H9 (cell line): ENCODE data around the gene KCNK16. TPM values are rescaled to one million over a fixed set of nuclear protein-coding genes. Genes with fewer than 3 reads are reported as not detected.

Source experiments
- DNase-seq: peaks from one replicate; pipeline ENCODE4 v3.0.0-alpha.2; 2017
- H2AFZ ChIP-seq: one replicate; pipeline ENCODE4 v1.6.1; 2013; ENCODE audit warnings: mild to moderate bottlenecking, low read length, control low read depth, moderate library complexity
- H2AK5ac ChIP-seq: 2 replicates; pipeline ENCODE4 v1.6.1; 2013; ENCODE audit warnings: low read length, control low read depth, mixed read lengths; ENCODE audit not compliant: insufficient read length
- H2BK120ac ChIP-seq: one replicate; pipeline ENCODE4 v1.6.1; 2013; ENCODE audit warnings: low read depth, mild to moderate bottlenecking, low read length, control low read depth, inconsistent platforms; ENCODE audit not compliant: poor library complexity, severe bottlenecking
- H2BK12ac ChIP-seq: 2 replicates; pipeline ENCODE4 v1.6.1; 2013; ENCODE audit warnings: low read length, control low read depth, mixed read lengths, low read depth; ENCODE audit not compliant: insufficient read length
- H2BK15ac ChIP-seq: 2 replicates; pipeline ENCODE4 v1.6.1; 2013; ENCODE audit warnings: low read depth, low read length, control low read depth
- H2BK20ac ChIP-seq: one replicate; pipeline ENCODE4 v1.6.1; 2013; ENCODE audit warnings: low read depth, mild to moderate bottlenecking, low read length, control low read depth, inconsistent platforms; ENCODE audit not compliant: poor library complexity, severe bottlenecking
- H2BK5ac ChIP-seq: 2 replicates; pipeline ENCODE4 v1.6.1; 2013; ENCODE audit warnings: low read length, control low read depth, mixed read lengths; ENCODE audit not compliant: insufficient read length
- H3K14ac ChIP-seq: 2 replicates; pipeline ENCODE4 v1.6.1; 2013; ENCODE audit warnings: low read length, control low read depth; ENCODE audit not compliant: insufficient read depth
- H3K18ac ChIP-seq: 2 replicates; pipeline ENCODE4 v1.6.1; 2013; ENCODE audit warnings: low read depth, mild to moderate bottlenecking, mixed read lengths, low read length, control low read depth; ENCODE audit not compliant: insufficient read length
- H3K23ac ChIP-seq: 2 replicates; pipeline ENCODE4 v1.6.1; 2013; ENCODE audit warnings: low read length, control low read depth, mixed read lengths, low read depth; ENCODE audit not compliant: insufficient read length
- H3K23me2 ChIP-seq: 2 replicates; pipeline ENCODE4 v1.6.1; 2013; ENCODE audit warnings: low read depth, mild to moderate bottlenecking, mixed read lengths, low read length, control low read depth; ENCODE audit not compliant: insufficient read length, poor library complexity, severe bottlenecking
- H3K27ac ChIP-seq: 2 replicates; pipeline ENCODE4 v1.5.1; 2013; ENCODE audit warnings: low read length, control low read depth, mixed read lengths, low read depth; ENCODE audit not compliant: insufficient read length
- H3K27me3 ChIP-seq: 2 replicates; pipeline ENCODE4 v1.6.1; 2013; ENCODE audit warnings: low read length, control low read depth, inconsistent platforms; ENCODE audit not compliant: insufficient read depth
- H3K4ac ChIP-seq: 2 replicates; pipeline ENCODE4 v1.6.1; 2013; ENCODE audit warnings: low read depth, mild to moderate bottlenecking, control low read depth, inconsistent platforms, low read length, moderate library complexity
- H3K4me1 ChIP-seq: 2 replicates; pipeline ENCODE4 v1.6.1; 2013; ENCODE audit warnings: low read length, control low read depth, inconsistent platforms; ENCODE audit not compliant: insufficient read depth
- H3K4me2 ChIP-seq: 2 replicates; pipeline ENCODE4 v1.6.1; 2013; ENCODE audit warnings: low read length, control low read depth, mixed read lengths; ENCODE audit not compliant: insufficient read length, insufficient read depth
- H3K56ac ChIP-seq: 2 replicates; pipeline ENCODE4 v1.6.1; 2013; ENCODE audit warnings: low read depth, mild to moderate bottlenecking, mixed read lengths, low read length, control low read depth; ENCODE audit not compliant: insufficient read length
- H3K79me1 ChIP-seq: 2 replicates; pipeline ENCODE4 v1.6.1; 2013; ENCODE audit warnings: low read depth, mild to moderate bottlenecking, moderate library complexity, low read length, control low read depth, inconsistent platforms; ENCODE audit not compliant: insufficient read depth, poor library complexity, severe bottlenecking
- H3K79me2 ChIP-seq: 2 replicates; pipeline ENCODE4 v1.6.1; 2013; ENCODE audit warnings: low read length, control low read depth, inconsistent platforms; ENCODE audit not compliant: insufficient read depth
- H3K9ac ChIP-seq: 2 replicates; pipeline ENCODE4 v1.6.1; 2013; ENCODE audit warnings: low read length, control low read depth, mixed read lengths; ENCODE audit not compliant: insufficient read length; ENCODE audit errors: extremely low read depth
- H3K9me3 ChIP-seq: one replicate; pipeline ENCODE4 v1.6.1; 2013; ENCODE audit warnings: low read depth, low read length, inconsistent platforms; ENCODE audit not compliant: control insufficient read depth
- H3T11ph ChIP-seq: one replicate; pipeline ENCODE4 v1.6.1; 2013; ENCODE audit warnings: mild to moderate bottlenecking, low read length, control low read depth, inconsistent platforms
- H4K20me1 ChIP-seq: one replicate; pipeline ENCODE4 v1.6.1; 2013; ENCODE audit not compliant: control insufficient read depth, insufficient read length, insufficient read depth
- H4K5ac ChIP-seq: 2 replicates; pipeline ENCODE4 v1.6.1; 2013; ENCODE audit warnings: low read depth, mild to moderate bottlenecking, mixed read lengths, low read length, control low read depth; ENCODE audit not compliant: insufficient read length
- H4K8ac ChIP-seq: replicated peaks from 2 replicates; pipeline ENCODE4 v1.6.1; 2013; ENCODE audit warnings: low read length, control low read depth, mixed read lengths, low read depth; ENCODE audit not compliant: insufficient read length
- H4K91ac ChIP-seq: 2 replicates; pipeline ENCODE4 v1.6.1; 2013; ENCODE audit warnings: low read depth, mild to moderate bottlenecking, moderate library complexity, mixed read lengths, low read length, control low read depth; ENCODE audit not compliant: insufficient read length
- H3K27ac Mint-ChIP-seq, 3 experiments: 2 replicates in 2 of 3; 3 replicates in 1 of 3; pipeline ENCODE4 v1.8.0; 2020 to 2021; ENCODE audit warnings: mixed read lengths in 3 of 3, mild to moderate bottlenecking in 1 of 3, moderate library complexity in 1 of 3
- H3K27me3 Mint-ChIP-seq: 2 replicates; pipeline ENCODE4 v1.8.0; 2021; ENCODE audit warnings: low read depth, mild to moderate bottlenecking, moderate library complexity, mixed read lengths
- H3K36me3 Mint-ChIP-seq, 3 experiments: 2 replicates in 2 of 3; 3 replicates in 1 of 3; pipeline ENCODE4 v1.8.0; 2020 to 2021; ENCODE audit warnings: low read depth in 3 of 3, mixed read lengths in 3 of 3; ENCODE audit not compliant: insufficient read depth in 1 of 3
- H3K4me1 Mint-ChIP-seq, 2 experiments: 2 replicates each; pipeline ENCODE4 v1.8.0; 2020; ENCODE audit warnings: mixed read lengths in 2 of 2
- H3K4me3 Mint-ChIP-seq, 2 experiments: 2 replicates in 1 of 2; 3 replicates in 1 of 2; pipeline ENCODE4 v1.8.0; 2020 to 2021; ENCODE audit warnings: mild to moderate bottlenecking in 2 of 2, mixed read lengths in 2 of 2, moderate library complexity in 1 of 2
- H3K9me3 Mint-ChIP-seq, 2 experiments: 2 replicates in 1 of 2; 3 replicates in 1 of 2; pipeline ENCODE4 v1.8.0; 2020; ENCODE audit warnings: mild to moderate bottlenecking in 2 of 2, mixed read lengths in 2 of 2, moderate library complexity in 1 of 2
- WGBS: extraction: QIAGEN DNeasy Blood & Tissue Kit; methylation state at CpG from one replicate; pipeline ENCODE4 v1.1.7; 2013; ENCODE audit warnings: missing lambda C conversion rate, low lambda C conversion rate, mixed read lengths; ENCODE audit not compliant: insufficient read length; ENCODE audit errors: extremely low coverage; 5-methylcytosine and 5-hydroxymethylcytosine counted together
- total RNA-seq: library from RNA; stranded (reverse); gene quantifications from 2 replicates; pipeline ENCODE4 v1.2.1, GENCODE V29; 2021
- TF ChIP-seq, protein P1 (sequence below): fragments of 200-600 bp; sonication (generic); conservative IDR thresholded peaks from 3 replicates; pipeline ENCODE4 v1.8.0; 2021; ENCODE audit warnings: antibody characterized with exemption, mild to moderate bottlenecking

The KCNK16 gene
- total RNA-seq, 1 experiment from 2014 or later, result not detected

DNA sequence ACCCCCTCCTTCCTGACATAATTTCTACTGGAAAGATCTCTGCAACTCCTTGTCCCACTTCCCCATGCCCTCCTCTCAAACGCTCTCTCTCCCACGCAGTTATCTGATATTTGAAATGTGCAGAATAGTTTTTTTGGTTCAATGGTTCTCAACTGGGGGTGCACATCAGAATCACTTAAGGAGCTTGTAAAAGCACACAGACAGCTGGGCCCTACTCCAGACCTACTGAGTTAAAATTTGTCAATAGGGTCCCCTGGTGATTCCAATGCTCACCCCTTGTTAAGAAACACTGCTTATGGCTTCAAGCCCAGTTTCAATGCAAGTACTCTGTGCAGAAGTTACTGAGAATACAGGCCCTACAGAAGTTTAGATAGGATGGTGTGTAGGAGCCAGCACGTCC is 45.2 kb upstream of the KCNK16 start:
- no peak overlapping the region for H3K4me3 Mint-ChIP-seq
- H3K56ac ChIP-seq, result no peak overlapping the region
- DNase-seq, result no peak
- H2AK5ac ChIP-seq, result no peak overlapping the region
- H2BK12ac ChIP-seq, result no peak overlapping the region
- H2BK20ac ChIP-seq, result no peak overlapping the region
- WGBS, result no CpG with 5 or more reads among the region's 3 CpGs
- peaks cover 3 to 4% of the 10 kb centered on the region in 2 experiments; a peak in 3 of 5 replicates for H3K9me3 Mint-ChIP-seq
- H3K27me3 Mint-ChIP-seq, result peaks cover 2% of the 10 kb centered on the region
- H3K18ac ChIP-seq, result no peak overlapping the region
- no peak overlapping the region for H2BK15ac ChIP-seq
- H3K27ac ChIP-seq, result no peak overlapping the region
- peaks cover 0 to 5% (median 0%) of the 10 kb centered on the region in 3 experiments; a peak in 1 of 7 replicates for H3K36me3 Mint-ChIP-seq
- H3T11ph ChIP-seq, result no peak overlapping the region
- H3K27ac Mint-ChIP-seq, result no peak overlapping the region
- H3K23me2 ChIP-seq, result no peaks in the 10 kb centered on the region
- no peaks in the 10 kb centered on the region for H3K79me2 ChIP-seq
- no peak overlapping the region for H3K9ac ChIP-seq
- H4K5ac ChIP-seq, result no peak overlapping the region
- no peaks in the 10 kb centered on the region for H3K79me1 ChIP-seq
- H3K23ac ChIP-seq, result no peak overlapping the region
- H2BK5ac ChIP-seq, result no peak overlapping the region
- H3K14ac ChIP-seq, result no peak overlapping the region
- H4K91ac ChIP-seq, result no peak overlapping the region
- no peaks in the 10 kb centered on the region for H3K9me3 ChIP-seq
- TF ChIP-seq, protein P1, sequence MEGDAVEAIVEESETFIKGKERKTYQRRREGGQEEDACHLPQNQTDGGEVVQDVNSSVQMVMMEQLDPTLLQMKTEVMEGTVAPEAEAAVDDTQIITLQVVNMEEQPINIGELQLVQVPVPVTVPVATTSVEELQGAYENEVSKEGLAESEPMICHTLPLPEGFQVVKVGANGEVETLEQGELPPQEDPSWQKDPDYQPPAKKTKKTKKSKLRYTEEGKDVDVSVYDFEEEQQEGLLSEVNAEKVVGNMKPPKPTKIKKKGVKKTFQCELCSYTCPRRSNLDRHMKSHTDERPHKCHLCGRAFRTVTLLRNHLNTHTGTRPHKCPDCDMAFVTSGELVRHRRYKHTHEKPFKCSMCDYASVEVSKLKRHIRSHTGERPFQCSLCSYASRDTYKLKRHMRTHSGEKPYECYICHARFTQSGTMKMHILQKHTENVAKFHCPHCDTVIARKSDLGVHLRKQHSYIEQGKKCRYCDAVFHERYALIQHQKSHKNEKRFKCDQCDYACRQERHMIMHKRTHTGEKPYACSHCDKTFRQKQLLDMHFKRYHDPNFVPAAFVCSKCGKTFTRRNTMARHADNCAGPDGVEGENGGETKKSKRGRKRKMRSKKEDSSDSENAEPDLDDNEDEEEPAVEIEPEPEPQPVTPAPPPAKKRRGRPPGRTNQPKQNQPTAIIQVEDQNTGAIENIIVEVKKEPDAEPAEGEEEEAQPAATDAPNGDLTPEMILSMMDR, result no peak
- H2AFZ ChIP-seq, result no peak overlapping the region
- no peaks in the 10 kb centered on the region for H4K20me1 ChIP-seq
- H3K4me1 Mint-ChIP-seq, result peaks cover 10 to 24% of the 10 kb centered on the region in 2 experiments
- H3K27me3 ChIP-seq, result no peaks in the 10 kb centered on the region
- H4K8ac ChIP-seq, result no peak overlapping the region
- H3K4me2 ChIP-seq, result no peak overlapping the region
- H3K4ac ChIP-seq, result no peak overlapping the region
- H2BK120ac ChIP-seq, result no peak overlapping the region
- H3K4me1 ChIP-seq, result no peaks in the 10 kb centered on the region
